ENCODE measurements around the gene CD248.
"Not testable (repeated sequence)": the region's sequence is repeated elsewhere in the genome, so short reads cannot be mapped to it uniquely, and the experiment has no call there.

Gene CD248

DNA sequence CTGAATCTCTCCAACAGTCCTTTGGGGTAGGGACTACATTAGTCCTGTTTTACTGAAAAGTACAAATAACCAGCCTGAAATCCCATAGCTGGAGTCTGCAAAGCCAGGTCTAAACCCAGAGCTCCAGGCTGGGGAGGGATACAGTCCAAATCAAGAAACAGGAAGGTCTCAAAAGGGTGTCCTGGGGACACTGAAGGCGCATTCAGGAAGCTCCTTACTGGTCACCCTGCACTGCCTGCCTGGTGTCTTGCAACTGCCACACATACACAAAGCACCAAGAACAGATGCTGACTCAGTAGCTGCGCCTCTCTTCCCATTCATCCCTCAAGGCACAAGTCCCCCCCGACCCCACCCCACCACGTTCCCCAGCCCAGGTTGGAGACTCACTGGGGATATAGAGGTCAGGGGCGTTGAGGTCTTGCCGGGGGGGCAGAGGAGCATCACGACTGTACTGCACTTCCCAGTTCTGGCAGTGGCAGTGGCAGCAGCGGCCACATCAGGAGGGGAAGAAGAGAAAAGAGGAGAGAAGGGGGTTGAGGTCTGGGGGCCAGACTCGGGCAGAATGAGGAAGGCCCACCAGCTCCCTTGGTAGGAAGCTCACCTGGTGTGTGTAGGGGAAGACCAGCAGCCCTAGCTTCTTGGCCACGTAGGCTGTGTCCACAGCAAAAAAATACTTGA is 29.5 kb downstream of the CD248 start:
- DNase-seq, result no peak

DNA sequence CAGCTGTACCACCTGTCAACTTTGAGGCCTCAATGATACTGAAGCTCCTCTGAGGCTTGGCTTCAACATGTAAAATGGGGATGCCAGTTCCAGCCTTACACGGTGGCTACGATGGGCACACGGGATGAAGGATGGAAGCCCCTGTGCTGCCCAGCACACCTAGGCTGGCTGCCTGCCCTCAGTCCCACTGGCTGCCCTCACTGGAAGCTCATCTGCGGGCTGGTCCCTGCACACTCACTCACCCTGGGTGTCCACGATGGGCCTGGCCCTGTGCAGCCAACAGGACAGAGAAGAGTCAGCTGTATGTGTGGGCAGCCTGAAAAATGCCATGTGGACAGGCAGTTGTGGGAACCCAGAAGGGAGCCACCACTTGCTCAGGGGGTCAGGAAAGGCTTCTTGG is 30.1 kb downstream of the CD248 start:
- no peak for DNase-seq

DNA sequence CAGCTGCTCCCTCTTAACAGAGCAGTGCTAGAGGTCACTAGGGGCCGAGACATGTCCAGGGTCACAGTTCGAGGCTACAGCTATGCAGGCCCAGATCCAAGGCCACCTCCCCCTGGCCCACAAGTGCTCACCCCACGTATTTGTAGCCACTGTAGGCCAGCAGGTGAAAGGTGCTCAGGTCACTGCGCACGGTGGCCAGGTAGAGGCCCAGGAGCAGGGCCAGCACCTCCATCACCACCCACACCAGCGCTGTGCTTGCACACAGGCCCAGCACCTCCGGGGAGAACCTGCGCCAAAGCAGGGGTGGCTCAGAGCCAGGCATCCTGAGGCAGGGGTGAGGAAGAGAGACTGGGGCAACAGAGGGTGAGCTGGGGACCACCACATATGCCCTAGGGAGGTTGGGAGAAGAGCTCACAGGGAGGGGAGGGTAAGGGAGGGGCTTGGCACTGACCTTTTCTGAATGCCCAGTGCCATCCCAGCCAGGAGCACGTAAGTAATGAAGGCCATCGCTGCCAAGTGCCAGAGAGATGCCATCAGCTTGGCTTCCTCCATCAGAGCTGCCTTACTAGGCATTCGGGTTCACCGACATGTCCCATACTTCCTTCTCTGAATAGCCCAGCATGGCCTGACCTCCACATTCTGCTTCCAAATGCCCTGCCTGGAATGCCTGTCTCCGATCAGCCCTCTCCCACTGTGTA is 31.4 kb downstream of the CD248 start:
- no peak for DNase-seq

- no peak for DNase-seq
Observed at GRCh38 chr11:66284526-66285078, 32.2 kb downstream of the CD248 start.

DNA sequence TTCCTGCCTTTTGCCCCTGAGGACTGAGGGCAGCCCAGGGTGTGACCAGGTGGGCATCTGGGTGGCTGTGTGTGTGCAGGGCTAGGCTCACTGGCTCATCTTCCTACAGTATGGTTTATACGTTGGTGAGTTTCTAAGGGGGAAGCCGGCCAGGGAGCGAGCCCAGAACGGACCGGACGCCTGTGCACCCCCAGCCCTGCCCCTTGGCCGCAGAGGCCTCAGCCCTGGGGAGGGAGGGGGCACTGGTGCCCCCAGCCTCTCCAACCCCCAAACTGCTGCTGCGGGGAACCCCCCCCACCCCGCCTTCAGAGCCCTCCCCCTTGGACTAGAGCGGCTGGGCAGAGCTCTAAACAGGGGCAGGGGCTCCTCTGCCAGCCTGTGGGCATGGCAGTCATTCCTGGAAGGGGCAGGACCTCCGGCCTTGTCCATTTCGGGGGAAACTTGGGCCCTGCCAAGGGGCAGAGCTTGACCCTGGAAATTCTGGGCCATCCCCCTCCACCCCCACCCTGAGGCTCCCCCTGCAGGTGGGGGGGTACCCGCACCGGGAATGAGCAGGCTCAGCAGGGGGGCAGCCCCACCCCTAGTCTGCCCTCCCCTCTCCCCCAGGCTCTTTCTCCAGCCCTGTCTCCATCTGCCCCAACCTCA is 33.3 kb downstream of the CD248 start:
- DNase-seq, result no peak

- peak; percentile 97 to 98 for DNase-seq
Observed at GRCh38 chr11:66282468-66283455, 34.1 kb downstream of the CD248 start.

DNA sequence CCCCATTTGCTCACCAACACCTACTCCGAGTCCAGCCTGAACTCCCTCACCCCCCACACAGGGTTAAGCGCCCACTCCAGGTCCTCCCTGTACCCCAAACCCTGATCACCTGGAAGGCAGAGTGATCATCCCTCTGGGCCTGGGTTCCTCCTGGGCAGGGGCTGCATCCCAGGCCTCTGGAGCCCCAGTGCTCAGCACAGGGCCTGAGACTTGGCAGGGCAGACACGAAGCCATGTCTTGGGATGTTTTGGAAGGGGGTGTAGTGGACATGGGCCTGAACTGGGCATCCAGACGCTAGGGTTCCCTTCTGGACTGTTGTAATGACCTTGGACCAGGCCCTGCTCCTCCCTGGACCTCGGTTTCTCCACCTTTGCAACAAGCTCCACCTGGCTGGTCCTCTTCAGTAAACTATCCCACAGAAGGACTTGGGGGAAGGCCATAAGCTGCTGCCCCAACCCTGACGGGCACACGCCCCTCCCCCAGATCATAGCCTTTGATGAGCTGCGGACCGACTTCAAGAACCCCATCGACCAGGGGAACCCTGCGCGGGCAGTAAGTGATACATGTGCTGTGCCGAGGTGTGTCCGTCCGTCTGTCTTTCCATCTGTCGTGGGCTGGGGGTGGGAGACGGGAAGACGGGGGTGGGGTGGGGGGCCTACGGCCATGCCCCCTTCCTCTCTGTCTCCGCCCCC is 34.9 kb downstream of the CD248 start:
- DNase-seq, result no peak

GRCh38 chr11:66281001-66281400 is 35.8 kb downstream of the CD248 start:
- no peak for DNase-seq

GRCh38 chr11:66280428-66280827 is 36.4 kb downstream of the CD248 start:
- no peak for DNase-seq

DNA sequence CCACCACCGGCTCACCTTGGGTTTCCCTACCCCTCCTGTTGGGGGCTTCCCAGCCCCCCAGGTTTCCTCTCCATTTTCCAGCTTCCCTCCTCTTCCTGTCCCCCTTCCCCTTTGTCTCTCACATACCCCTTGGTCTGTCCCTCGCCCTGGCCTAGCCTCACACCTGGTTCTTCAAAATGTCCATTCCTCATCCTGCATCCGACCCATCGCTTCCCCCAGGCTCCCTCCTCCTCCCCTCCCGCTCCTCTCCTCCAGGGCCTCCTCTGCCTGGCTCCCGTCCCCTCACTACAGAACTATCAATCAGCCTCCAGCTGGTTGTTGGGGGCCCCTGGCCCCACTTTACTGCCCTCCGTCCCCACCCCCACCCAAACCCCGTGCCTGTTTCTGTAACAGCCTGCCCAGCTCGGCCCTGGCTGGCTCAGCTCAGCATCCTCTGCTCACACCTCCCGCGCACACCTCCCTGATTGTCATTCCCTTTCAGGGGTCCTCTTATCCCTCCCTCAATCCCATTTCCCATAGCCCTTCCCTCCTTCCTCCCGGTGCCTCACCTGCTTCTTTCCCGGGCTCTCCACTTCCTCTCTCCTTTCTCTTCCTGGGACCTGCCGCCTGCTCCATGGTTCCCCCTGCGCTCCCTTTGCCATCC is 37.6 kb downstream of the CD248 start:
- DNase-seq, result no peak

GRCh38 chr11:66278363-66279091 is 38.3 kb downstream of the CD248 start:
- DNase-seq, result no peak

DNA sequence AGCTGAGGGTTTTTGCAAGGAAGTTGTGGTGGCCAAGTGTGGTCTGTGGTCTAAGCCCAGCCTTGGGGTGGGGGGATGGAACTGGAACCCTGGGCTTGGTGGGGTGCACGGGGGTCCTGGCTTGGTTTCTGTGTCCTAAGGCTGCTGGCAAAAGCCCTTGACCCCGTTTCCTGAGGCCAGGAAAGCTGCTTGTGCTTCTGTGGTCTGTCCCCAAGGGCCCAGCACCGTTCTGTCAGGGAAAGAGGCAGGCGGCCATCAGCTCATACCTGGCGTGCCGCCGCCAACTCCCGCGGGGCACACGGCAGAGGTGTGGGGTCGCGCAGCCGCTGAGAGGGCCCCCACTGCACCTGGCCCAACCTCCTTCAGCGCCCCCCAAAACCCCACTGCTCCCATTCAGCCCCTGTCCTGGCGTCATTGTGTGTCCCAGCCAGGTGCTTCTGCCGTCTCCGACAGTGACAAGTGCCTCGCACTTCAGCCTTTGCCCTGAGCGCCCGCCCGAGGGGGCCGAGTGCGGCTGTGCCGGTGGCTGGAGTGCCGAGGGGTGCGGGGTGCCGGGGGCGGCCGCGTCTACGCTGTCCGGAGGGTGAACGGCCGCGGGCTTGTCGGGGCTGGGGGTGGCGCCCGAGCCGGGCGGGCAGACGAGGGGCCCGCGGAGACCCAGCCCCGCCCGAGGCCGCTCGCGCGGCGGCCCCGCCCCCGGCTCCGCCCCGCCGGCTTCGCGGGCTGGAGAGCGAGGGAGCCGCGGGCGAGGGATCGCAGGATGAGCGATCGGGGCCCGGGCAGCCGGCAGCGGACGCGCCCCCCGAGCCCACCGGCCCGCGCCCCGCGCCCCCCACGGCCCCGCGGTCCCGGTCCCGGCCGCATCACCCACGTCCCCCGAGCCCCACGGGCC is 39.1 kb downstream of the CD248 start, which contains the start of gene CNIH2:
Gene CNIH2, plus strand, starts transcription at position 705 of the 892 bp plus-strand sequence. CDS start 282 bp downstream, outside the sequence.
- peak in 1 of 2 experiments; percentile 9 for DNase-seq

GRCh38 chr11:66277064-66277463 is 39.8 kb downstream of the CD248 start:
- DNase-seq, result not testable (repeated sequence)

GRCh38 chr11:66276619-66277018 is 40.2 kb downstream of the CD248 start:
- not testable (repeated sequence) for DNase-seq

GRCh38 chr11:66275984-66276612 is 40.7 kb downstream of the CD248 start:
- no peak for DNase-seq

- DNase-seq, result no peak
Observed at GRCh38 chr11:66275396-66275795, 41.4 kb downstream of the CD248 start.

DNA sequence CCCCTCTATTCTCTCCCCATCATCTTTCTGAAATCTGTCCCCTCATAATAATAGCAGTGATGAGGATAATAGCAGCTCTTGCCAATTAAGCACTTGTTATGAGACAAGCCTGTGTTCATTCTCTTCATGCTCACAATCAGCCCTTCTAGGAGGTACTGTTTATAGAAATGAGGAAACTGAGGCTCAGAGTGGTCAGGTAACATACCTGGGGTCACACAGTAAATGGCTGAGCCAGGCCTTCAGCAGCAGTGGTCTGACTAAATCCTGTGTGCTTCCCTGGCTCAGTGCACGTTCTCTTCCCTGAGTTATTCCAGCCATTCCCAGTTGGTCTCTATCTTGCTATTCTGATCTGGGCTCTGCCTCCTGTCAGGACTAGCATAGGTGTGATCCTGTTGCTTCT is 42.6 kb downstream of the CD248 start:
- DNase-seq, result no peak

DNA sequence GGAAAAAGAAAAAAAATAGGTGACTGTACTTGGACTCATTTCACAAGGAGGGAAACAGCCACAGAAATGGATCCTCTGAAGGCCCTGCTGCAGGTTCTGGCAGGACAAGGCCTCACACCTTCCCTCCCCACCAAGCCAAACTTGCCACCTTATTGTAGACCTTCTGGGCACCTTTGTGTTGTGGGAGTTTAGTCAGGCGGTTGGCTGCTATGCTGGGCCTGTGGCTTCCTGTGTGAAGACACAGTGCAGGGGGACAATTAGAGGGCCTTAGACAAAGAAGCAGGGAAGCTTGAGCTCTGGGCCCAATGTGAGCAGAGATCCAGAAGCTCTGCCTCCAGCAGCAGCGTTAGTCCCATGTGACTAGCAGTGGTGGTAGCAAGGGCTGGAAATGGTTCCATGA is 44.2 kb downstream of the CD248 start:
- no peak for DNase-seq

DNA sequence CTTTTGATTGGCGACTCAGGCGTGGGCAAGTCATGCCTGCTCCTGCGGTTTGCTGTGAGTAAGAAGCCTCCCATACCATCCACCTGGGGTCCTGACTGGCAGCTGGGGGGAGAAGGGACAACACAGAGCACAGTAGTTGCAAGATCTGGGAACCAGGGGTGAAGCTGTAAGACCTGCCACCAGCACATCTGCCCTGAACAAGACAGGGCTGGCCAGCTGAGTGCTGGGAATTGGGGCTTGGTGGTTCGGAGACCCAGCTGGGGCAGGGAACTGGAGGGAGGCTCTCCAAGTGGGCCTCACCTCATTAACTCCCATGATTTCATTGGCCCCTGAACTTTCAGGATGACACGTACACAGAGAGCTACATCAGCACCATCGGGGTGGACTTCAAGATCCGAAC is 45.0 kb downstream of the CD248 start:
- DNase-seq, result no peak

Data from activated CD4-positive, alpha-beta T cell treated with anti-CD3 and anti-CD28 coated beads, Interleukin-2, amount 50 U/mL, for 4 hours (primary cell).